ENCODE results near the gene GPX3.

Gene GPX3

GRCh38 chr5:151058301-151058700 is 37.9 kb downstream of the GPX3 start:
- no peak for TF ChIP-seq ZFX (IDR thresholded peaks at IDR 0.05; ENCODE audit: borderline replicate concordance)
- TF ChIP-seq, protein P1, sequence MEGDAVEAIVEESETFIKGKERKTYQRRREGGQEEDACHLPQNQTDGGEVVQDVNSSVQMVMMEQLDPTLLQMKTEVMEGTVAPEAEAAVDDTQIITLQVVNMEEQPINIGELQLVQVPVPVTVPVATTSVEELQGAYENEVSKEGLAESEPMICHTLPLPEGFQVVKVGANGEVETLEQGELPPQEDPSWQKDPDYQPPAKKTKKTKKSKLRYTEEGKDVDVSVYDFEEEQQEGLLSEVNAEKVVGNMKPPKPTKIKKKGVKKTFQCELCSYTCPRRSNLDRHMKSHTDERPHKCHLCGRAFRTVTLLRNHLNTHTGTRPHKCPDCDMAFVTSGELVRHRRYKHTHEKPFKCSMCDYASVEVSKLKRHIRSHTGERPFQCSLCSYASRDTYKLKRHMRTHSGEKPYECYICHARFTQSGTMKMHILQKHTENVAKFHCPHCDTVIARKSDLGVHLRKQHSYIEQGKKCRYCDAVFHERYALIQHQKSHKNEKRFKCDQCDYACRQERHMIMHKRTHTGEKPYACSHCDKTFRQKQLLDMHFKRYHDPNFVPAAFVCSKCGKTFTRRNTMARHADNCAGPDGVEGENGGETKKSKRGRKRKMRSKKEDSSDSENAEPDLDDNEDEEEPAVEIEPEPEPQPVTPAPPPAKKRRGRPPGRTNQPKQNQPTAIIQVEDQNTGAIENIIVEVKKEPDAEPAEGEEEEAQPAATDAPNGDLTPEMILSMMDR (IDR thresholded peaks at IDR 0.05), result 0 out of 2 replicates have a peak, but pooled peaks have one; percentile 4
- no peak overlapping the region for H3K27ac ChIP-seq

DNA sequence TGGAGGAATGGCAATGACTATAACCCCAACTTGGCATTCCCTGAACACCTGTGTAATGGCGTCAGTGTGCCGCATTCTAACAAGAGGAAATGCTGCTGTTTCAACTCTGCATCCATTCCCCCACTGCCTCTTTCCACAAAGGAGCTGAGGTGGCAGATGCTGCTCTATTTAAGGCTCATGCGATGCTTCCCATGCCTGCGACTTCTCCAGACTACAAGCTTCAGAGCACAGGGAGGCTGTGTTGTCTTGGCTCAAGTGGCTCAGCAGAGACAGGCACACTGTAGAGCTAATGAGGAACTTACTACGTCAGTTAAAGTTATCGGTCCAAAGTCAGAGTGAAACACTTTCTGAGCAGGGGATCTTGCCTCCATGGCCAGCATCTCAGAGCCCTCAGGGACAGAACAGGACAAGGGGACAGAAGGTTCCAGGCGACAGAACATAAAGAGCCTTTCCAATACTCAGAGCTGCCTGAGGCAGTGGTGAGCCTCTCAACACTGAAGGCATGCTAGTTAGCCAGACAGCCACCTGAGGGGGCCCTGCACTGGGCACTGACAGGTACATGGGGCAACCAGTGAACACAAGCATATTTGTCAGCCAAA is 38.6 kb downstream of the GPX3 start:
- no peak for TF ChIP-seq ZFX (IDR thresholded peaks at IDR 0.05; ENCODE audit: borderline replicate concordance)
- TF ChIP-seq, protein P1 (IDR thresholded peaks at IDR 0.05), result no peak
- H3K27ac ChIP-seq, result no peak overlapping the region

DNA sequence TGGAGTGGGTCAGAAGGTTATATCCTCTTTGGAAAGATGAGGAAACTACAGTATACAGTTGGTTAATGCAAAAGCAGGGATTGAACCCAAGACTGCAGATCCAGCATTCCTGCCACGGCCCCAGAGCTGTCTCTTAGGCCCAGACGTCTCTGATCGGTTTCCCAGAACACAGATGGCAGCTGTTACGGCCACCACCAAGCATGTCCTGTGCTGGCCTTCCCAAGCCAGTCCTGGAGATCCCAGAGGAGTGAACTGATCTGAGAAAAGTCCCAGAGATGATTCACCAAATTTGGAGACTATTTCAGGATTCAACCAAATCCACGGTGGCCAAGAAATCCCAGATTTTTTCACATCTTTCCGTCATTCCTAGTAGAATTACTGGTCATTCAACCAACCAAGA is 40.4 kb downstream of the GPX3 start:
- TF ChIP-seq ZFX (IDR thresholded peaks at IDR 0.05; ENCODE audit: borderline replicate concordance), result no peak
- TF ChIP-seq, protein P1 (IDR thresholded peaks at IDR 0.05), result no peak
- H3K27ac ChIP-seq, result no peak overlapping the region

GRCh38 chr5:151062405-151063141 is 42.2 kb downstream of the GPX3 start:
- no peak for TF ChIP-seq ZFX (IDR thresholded peaks at IDR 0.05; ENCODE audit: borderline replicate concordance)
- TF ChIP-seq, protein P1 (IDR thresholded peaks at IDR 0.05), result no peak
- H3K27ac ChIP-seq, result no peak overlapping the region

DNA sequence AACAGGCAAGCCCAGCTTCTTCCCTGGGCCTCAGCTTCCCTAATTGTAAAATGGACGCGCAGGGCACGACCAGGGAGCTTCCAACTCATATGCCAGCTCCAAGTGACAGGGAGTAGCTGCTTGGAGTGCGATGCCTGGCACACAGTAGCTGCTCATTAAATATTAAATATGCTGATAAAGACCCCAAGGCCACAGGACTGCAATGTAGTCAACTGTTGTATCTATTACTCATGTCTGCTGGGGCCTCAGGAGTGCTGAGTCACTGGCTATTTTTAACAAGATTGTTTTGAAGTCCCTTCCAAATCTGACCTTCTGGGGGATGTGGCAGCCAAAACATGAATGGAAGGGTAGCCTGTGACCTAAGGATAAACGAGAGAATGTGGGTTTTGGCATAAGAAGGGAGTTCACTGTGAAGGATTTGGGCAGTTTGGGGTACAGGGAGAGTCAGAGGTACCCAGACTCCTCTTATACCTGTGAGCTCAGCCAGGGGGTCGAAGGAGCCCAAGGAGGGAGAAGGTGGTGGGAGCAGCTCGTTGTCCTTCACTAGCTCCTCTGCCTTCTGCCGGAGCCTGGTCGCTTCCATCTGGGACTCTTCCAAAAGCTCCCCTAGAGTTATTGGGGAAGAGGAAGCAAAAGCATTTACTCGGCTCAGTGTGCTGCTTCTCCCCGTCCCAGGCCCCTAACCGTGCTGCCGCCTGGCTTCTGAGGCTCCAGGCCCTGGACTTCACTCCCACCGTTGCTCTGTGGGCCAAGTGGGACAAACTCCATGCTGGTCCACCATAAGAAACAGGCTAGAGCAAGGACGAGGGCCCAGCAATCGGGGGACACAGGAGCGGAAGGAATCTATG is 43.0 kb downstream of the GPX3 start:
- no peak for TF ChIP-seq ZFX (IDR thresholded peaks at IDR 0.05; ENCODE audit: borderline replicate concordance)
- TF ChIP-seq, protein P1 (IDR thresholded peaks at IDR 0.05), result no peak
- H3K27ac ChIP-seq, result no peak overlapping the region

DNA sequence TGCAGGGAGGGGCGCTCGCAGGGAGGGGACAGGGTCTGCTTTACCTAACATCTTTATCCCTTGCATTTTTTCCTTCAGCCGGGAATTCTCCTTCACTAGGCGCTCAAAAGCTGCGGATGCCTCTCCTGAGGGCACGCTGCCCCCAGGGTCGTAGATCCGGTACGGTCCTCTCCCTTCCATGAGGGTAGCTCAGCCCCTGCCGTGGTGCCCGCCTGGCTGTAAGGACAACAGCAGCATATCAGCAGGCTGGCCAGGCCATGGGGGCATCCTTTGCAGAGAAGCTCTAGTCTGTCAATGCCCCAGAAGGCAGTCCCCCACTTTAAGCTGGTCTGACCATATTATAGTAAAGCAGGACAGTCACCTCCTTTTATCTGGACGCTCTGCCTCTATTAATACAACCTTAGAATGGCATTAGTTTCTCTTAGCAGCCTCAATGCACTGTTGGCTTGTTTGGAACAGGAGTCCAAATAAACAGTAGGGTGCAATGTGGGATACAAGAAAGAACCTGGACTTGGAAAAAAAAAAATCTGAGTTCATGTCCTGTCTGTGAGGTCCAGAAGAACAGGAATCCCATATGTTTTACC is 44.6 kb downstream of the GPX3 start:
- no peak overlapping the region for H3K27ac ChIP-seq

More for the DNA sequence above, 44.6 kb downstream of the GPX3 start:
- no peak for TF ChIP-seq ZFX (IDR thresholded peaks at IDR 0.05; ENCODE audit: borderline replicate concordance)
- TF ChIP-seq, protein P1 (IDR thresholded peaks at IDR 0.05), result no peak

Data from 22Rv1 (cell line).